ENCODE measurements around the gene RAD1.

The RAD1 gene

GRCh38 chr5:34913072-34913471, 2.2 kb downstream of the RAD1 start:
- no peak for DNase-seq (ENCODE audit: low spot score)
- no peaks in the 10 kb centered on the region for H3K9me3 ChIP-seq (replicated peaks in 1 of 2; ENCODE audit: control insufficient read depth in 2 of 2, insufficient read depth in 1 of 2, low read depth in 1 of 2, low read length in 2 of 2)

GRCh38 chr5:34905564-34905963, 9.7 kb downstream of the RAD1 start:
- Histone ChIP-seq H3K27me3 (ENCODE audit: control insufficient read depth in 3 of 3, insufficient read depth in 3 of 3, low read depth in 1 of 3, low read length in 3 of 3) (no peaks in the 10 kb centered on the region), H2AFZ (ENCODE audit: low read length) (no peak overlapping the region), H3K23ac (ENCODE audit: low read depth, low read length, poor library complexity) (no peak overlapping the region), H3K4ac (ENCODE audit: low read length) (no peak overlapping the region), H3K4me3 (ENCODE audit: low read length in 2 of 2) (no peak overlapping the region), H2BK12ac (ENCODE audit: low read length) (no peak overlapping the region), H3K9ac (ENCODE audit: low read depth, low read length, poor library complexity) (no peak overlapping the region), H3K9me3 (replicated peaks in 1 of 2; ENCODE audit: control insufficient read depth in 2 of 2, insufficient read depth in 1 of 2, low read depth in 1 of 2, low read length in 2 of 2) (no peaks in the 10 kb centered on the region), H3K14ac (ENCODE audit: low read length) (no peak overlapping the region), H2BK5ac (ENCODE audit: low read length) (no peak overlapping the region), H3K79me1 (ENCODE audit: low read depth, low read length) (no peaks in the 10 kb centered on the region), H3K4me2 (ENCODE audit: insufficient read depth, low read length, poor library complexity, severe bottlenecking) (no peak overlapping the region), H3K36me3 (replicated peaks in 1 of 2; ENCODE audit: control insufficient read depth in 2 of 2, insufficient read depth in 2 of 2, low read length in 2 of 2) (peaks cover 11 to 71% of the 10 kb centered on the region in 2 donors), H2BK120ac (ENCODE audit: low read depth, low read length) (no peak overlapping the region), H2BK15ac (ENCODE audit: low read length) (no peak overlapping the region), H4K8ac (ENCODE audit: low read depth, low read length) (no peak overlapping the region), H3K27ac (replicated peaks; ENCODE audit: low read length) (no peak overlapping the region), H2AK5ac (ENCODE audit: low read depth, low read length) (no peak overlapping the region), H3K4me1 (ENCODE audit: control insufficient read depth in 2 of 2, insufficient read depth in 1 of 2, low read depth in 1 of 2, low read length in 2 of 2) (no peaks in the 10 kb centered on the region), H4K91ac (ENCODE audit: low read depth, low read length, poor library complexity) (no peak overlapping the region), H3K18ac (ENCODE audit: low read length) (no peak overlapping the region)
- DNase-seq (ENCODE audit: low spot score): no peak
- no CpG with 5 or more reads among the region's 2 CpGs for WGBS, 2 donors (ENCODE audit: extremely low coverage in 2 of 2, insufficient read length in 2 of 2, insufficient replicate concordance in 1 of 2)

More at GRCh38 chr5:34913072-34913471, 2.2 kb downstream of the RAD1 start:
- no CpG with 5 or more reads among the region's 2 CpGs for WGBS, 2 donors (ENCODE audit: extremely low coverage in 2 of 2, insufficient read length in 2 of 2, insufficient replicate concordance in 1 of 2)
- H3K27ac ChIP-seq (replicated peaks; ENCODE audit: low read length): no peak overlapping the region
- H3K79me1 ChIP-seq (ENCODE audit: low read depth, low read length): peaks cover 5% of the 10 kb centered on the region
- no peak overlapping the region for H2BK15ac ChIP-seq (ENCODE audit: low read length)
- H2BK12ac ChIP-seq (ENCODE audit: low read length): no peak overlapping the region
- no peak overlapping the region for H3K4ac ChIP-seq (ENCODE audit: low read length)
- H3K4me3 ChIP-seq (ENCODE audit: low read length in 2 of 2): no peak overlapping the region
- peaks cover 11 to 59% of the 10 kb centered on the region in 2 donors for H3K36me3 ChIP-seq (replicated peaks in 1 of 2; ENCODE audit: control insufficient read depth in 2 of 2, insufficient read depth in 2 of 2, low read length in 2 of 2)
- H3K18ac ChIP-seq (ENCODE audit: low read length): no peak overlapping the region
- no peak overlapping the region for H2AK5ac ChIP-seq (ENCODE audit: low read depth, low read length)
- H3K4me2 ChIP-seq (ENCODE audit: insufficient read depth, low read length, poor library complexity, severe bottlenecking): no peak overlapping the region
- H3K27me3 ChIP-seq (ENCODE audit: control insufficient read depth in 3 of 3, insufficient read depth in 3 of 3, low read depth in 1 of 3, low read length in 3 of 3): no peaks in the 10 kb centered on the region
- no peak overlapping the region for H3K9ac ChIP-seq (ENCODE audit: low read depth, low read length, poor library complexity)
- H2BK5ac ChIP-seq (ENCODE audit: low read length): no peak overlapping the region
- H2BK120ac ChIP-seq (ENCODE audit: low read depth, low read length): no peak overlapping the region
- H4K8ac ChIP-seq (ENCODE audit: low read depth, low read length): no peak overlapping the region
- H3K23ac ChIP-seq (ENCODE audit: low read depth, low read length, poor library complexity): no peak overlapping the region
- H4K91ac ChIP-seq (ENCODE audit: low read depth, low read length, poor library complexity): no peak overlapping the region
- no peak overlapping the region for H3K14ac ChIP-seq (ENCODE audit: low read length)
- no peak overlapping the region for H2AFZ ChIP-seq (ENCODE audit: low read length)
- peaks cover 4 to 8% of the 10 kb centered on the region in 2 donors for H3K4me1 ChIP-seq (ENCODE audit: control insufficient read depth in 2 of 2, insufficient read depth in 1 of 2, low read depth in 1 of 2, low read length in 2 of 2)

GRCh38 chr5:34903260-34903659, 12.0 kb downstream of the RAD1 start:
- Histone ChIP-seq H3K27me3 (ENCODE audit: control insufficient read depth in 3 of 3, insufficient read depth in 3 of 3, low read depth in 1 of 3, low read length in 3 of 3) (no peaks in the 10 kb centered on the region), H3K79me1 (ENCODE audit: low read depth, low read length) (no peaks in the 10 kb centered on the region), H3K18ac (ENCODE audit: low read length) (no peak overlapping the region), H3K9ac (ENCODE audit: low read depth, low read length, poor library complexity) (no peak overlapping the region), H3K4me1 (ENCODE audit: control insufficient read depth in 2 of 2, insufficient read depth in 1 of 2, low read depth in 1 of 2, low read length in 2 of 2) (no peaks in the 10 kb centered on the region), H2AFZ (ENCODE audit: low read length) (no peak overlapping the region), H4K8ac (ENCODE audit: low read depth, low read length) (no peak overlapping the region), H3K27ac (replicated peaks; ENCODE audit: low read length) (no peak overlapping the region), H3K9me3 (replicated peaks in 1 of 2; ENCODE audit: control insufficient read depth in 2 of 2, insufficient read depth in 1 of 2, low read depth in 1 of 2, low read length in 2 of 2) (no peaks in the 10 kb centered on the region), H3K14ac (ENCODE audit: low read length) (no peak overlapping the region), H3K23ac (ENCODE audit: low read depth, low read length, poor library complexity) (no peak overlapping the region), H3K4me3 (ENCODE audit: low read length in 2 of 2) (no peak overlapping the region), H2BK12ac (ENCODE audit: low read length) (no peak overlapping the region), H4K91ac (ENCODE audit: low read depth, low read length, poor library complexity) (no peak overlapping the region), H2BK15ac (ENCODE audit: low read length) (no peak overlapping the region), H3K36me3 (replicated peaks in 1 of 2; ENCODE audit: control insufficient read depth in 2 of 2, insufficient read depth in 2 of 2, low read length in 2 of 2) (peaks cover 7 to 54% of the 10 kb centered on the region in 2 donors), H2BK5ac (ENCODE audit: low read length) (no peak overlapping the region), H3K4me2 (ENCODE audit: insufficient read depth, low read length, poor library complexity, severe bottlenecking) (no peak overlapping the region), H2BK120ac (ENCODE audit: low read depth, low read length) (no peak overlapping the region), H3K4ac (ENCODE audit: low read length) (no peak overlapping the region), H2AK5ac (ENCODE audit: low read depth, low read length) (no peak overlapping the region)
- no peak for DNase-seq (ENCODE audit: low spot score)
- no CpG with 5 or more reads among the region's 1 CpG for WGBS, 2 donors (ENCODE audit: extremely low coverage in 2 of 2, insufficient read length in 2 of 2, insufficient replicate concordance in 1 of 2)

GRCh38 chr5:34900652-34901051, 14.7 kb downstream of the RAD1 start:
- Histone ChIP-seq H3K36me3 (replicated peaks in 1 of 2; ENCODE audit: control insufficient read depth in 2 of 2, insufficient read depth in 2 of 2, low read length in 2 of 2) (peaks cover 5 to 36% of the 10 kb centered on the region in 2 donors), H3K79me1 (ENCODE audit: low read depth, low read length) (no peaks in the 10 kb centered on the region), H2BK5ac (ENCODE audit: low read length) (no peak overlapping the region), H2AFZ (ENCODE audit: low read length) (no peak overlapping the region), H3K14ac (ENCODE audit: low read length) (no peak overlapping the region), H3K27me3 (ENCODE audit: control insufficient read depth in 3 of 3, insufficient read depth in 3 of 3, low read depth in 1 of 3, low read length in 3 of 3) (no peaks in the 10 kb centered on the region), H4K8ac (ENCODE audit: low read depth, low read length) (no peak overlapping the region), H2BK12ac (ENCODE audit: low read length) (no peak overlapping the region), H3K4me3 (ENCODE audit: low read length in 2 of 2) (no peak overlapping the region), H3K4ac (ENCODE audit: low read length) (no peak overlapping the region), H2AK5ac (ENCODE audit: low read depth, low read length) (no peak overlapping the region), H3K27ac (replicated peaks; ENCODE audit: low read length) (no peak overlapping the region), H2BK15ac (ENCODE audit: low read length) (no peak overlapping the region), H3K9ac (ENCODE audit: low read depth, low read length, poor library complexity) (no peak overlapping the region), H3K18ac (ENCODE audit: low read length) (no peak overlapping the region), H2BK120ac (ENCODE audit: low read depth, low read length) (no peak overlapping the region), H3K4me2 (ENCODE audit: insufficient read depth, low read length, poor library complexity, severe bottlenecking) (no peak overlapping the region), H4K91ac (ENCODE audit: low read depth, low read length, poor library complexity) (no peak overlapping the region), H3K23ac (ENCODE audit: low read depth, low read length, poor library complexity) (no peak overlapping the region), H3K4me1 (ENCODE audit: control insufficient read depth in 2 of 2, insufficient read depth in 1 of 2, low read depth in 1 of 2, low read length in 2 of 2) (no peaks in the 10 kb centered on the region), H3K9me3 (replicated peaks in 1 of 2; ENCODE audit: control insufficient read depth in 2 of 2, insufficient read depth in 1 of 2, low read depth in 1 of 2, low read length in 2 of 2) (no peaks in the 10 kb centered on the region)
- no CpG with 5 or more reads among the region's 6 CpGs for WGBS, 2 donors (ENCODE audit: extremely low coverage in 2 of 2, insufficient read length in 2 of 2, insufficient replicate concordance in 1 of 2)
- DNase-seq (ENCODE audit: low spot score): no peak

All from neuronal stem cell (in vitro differentiated cells).